SK-N-SH treated with all-trans-retinoic acid at 6 μM for 48 hours (cell line): ENCODE data around the gene OMD.

ENCODE experiments used
- ATAC-seq: fragments of 200-7000 bp; cut with Tn5 transposase; 3 replicates; pipeline ENCODE4 v1.9.1; 2020; ENCODE audit warnings: mild to moderate bottlenecking, moderate library complexity
- OSR1 ChIP-seq: fragments of 250-450 bp; sonication (Bioruptor Pico); IDR thresholded peaks from 2 replicates; pipeline ENCODE4 v1.8.0; 2022; ENCODE audit warnings: moderate library complexity, mild to moderate bottlenecking, inconsistent platforms
- ZC3H10 ChIP-seq: fragments of 250-450 bp; sonication (Bioruptor Pico); IDR thresholded peaks from 2 replicates; pipeline ENCODE4 v1.5.1; 2021; ENCODE audit warnings: mild to moderate bottlenecking, moderate library complexity
- ZNF565 ChIP-seq: fragments of 450-650 bp; formaldehyde crosslinking; conservative IDR thresholded peaks from 2 replicates; pipeline ENCODE4 v1.5.0; 2020; ENCODE audit warnings: low read depth, mild to moderate bottlenecking, moderate library complexity

The OMD gene

DNA sequence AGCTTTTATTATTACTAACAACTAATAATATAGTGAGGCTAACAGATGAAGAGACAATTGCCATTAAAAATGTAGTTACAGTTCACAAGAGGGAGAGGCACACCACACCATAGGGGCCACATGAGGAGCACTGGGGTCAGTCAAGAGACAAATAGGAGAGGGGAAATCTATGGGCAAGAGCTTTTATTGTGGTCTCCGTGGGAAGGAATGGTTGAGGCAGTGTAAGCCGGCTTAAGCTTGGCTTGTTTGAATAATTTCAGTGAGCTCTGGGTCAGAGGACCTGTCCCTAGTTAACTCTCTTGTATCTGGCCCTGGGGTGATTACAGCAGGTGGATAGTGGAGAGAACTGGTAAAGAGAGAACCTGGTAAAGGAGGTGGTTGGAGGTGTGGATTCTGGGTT, 55.2 kb downstream of the OMD start:
- no peak for ATAC-seq

More for the DNA sequence above, 55.2 kb downstream of the OMD start:
- TF ChIP-seq ZC3H10 (CRISPR knock-in tag) (no peak), OSR1 (no peak), ZNF565 (CRISPR knock-in tag) (no peak)
